ENCODE data around the gene USP12.

DNA sequence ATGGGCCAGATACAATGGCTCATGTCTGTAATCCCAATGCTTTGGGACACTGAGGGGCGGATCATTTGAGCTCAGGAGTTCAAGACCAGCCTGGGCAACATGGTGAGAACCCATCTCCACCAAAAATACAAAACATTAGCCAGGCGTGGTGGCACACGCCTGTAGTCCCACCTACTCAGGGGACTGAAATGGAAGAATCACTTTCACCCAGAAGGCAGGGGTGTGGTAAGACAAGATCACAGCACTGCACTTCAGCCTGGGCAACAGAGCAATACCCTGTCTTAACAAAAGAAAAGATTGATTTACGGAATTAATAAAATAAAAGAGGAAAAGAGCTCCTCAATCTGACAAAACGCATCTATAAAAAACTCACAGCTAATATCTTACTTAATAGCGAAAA lies 22.7 kb downstream of the USP12 start:
- TF ChIP-seq, protein P1, sequence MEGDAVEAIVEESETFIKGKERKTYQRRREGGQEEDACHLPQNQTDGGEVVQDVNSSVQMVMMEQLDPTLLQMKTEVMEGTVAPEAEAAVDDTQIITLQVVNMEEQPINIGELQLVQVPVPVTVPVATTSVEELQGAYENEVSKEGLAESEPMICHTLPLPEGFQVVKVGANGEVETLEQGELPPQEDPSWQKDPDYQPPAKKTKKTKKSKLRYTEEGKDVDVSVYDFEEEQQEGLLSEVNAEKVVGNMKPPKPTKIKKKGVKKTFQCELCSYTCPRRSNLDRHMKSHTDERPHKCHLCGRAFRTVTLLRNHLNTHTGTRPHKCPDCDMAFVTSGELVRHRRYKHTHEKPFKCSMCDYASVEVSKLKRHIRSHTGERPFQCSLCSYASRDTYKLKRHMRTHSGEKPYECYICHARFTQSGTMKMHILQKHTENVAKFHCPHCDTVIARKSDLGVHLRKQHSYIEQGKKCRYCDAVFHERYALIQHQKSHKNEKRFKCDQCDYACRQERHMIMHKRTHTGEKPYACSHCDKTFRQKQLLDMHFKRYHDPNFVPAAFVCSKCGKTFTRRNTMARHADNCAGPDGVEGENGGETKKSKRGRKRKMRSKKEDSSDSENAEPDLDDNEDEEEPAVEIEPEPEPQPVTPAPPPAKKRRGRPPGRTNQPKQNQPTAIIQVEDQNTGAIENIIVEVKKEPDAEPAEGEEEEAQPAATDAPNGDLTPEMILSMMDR (IDR thresholded peaks at IDR 0.05): no peak
- TF ChIP-seq POLR2A (IDR thresholded peaks at IDR 0.05): no peak
